SK-N-SH (cell line): Measurements from ENCODE around the gene LARGE1. TPM values are rescaled to one million over a fixed set of nuclear protein-coding genes. Genes with fewer than 3 reads are reported as not detected.

ENCODE experiments used
- CTCF ChIA-PET: fragments of 300-600, 350-600 bp; formaldehyde crosslinking; extraction: SDS; loops from one replicate; lab custom pipeline; 2021; lab: Yijun Ruan, JAX
- POLR2A ChIA-PET: fragments of 350-600 bp; sonication (Branson Sonifier 250); formaldehyde crosslinking; extraction: SDS; loops from one replicate; lab custom pipeline; 2020; ENCODE audit warnings: antibody characterized with exemption, inconsistent platforms; lab: Yijun Ruan, JAX
- DNase-seq: peaks from one replicate; pipeline ENCODE4 v3.0.0; 2012
- H2AFZ ChIP-seq: fragments of 200-600 bp; sonication (generic); 2 replicates; pipeline ENCODE4 v1.8.1; 2016; ENCODE audit warnings: antibody characterized with exemption, mild to moderate bottlenecking, low read depth
- H3F3A ChIP-seq: fragments of 200-600 bp; sonication (generic); replicated peaks from 2 replicates; pipeline ENCODE3; 2016; ENCODE audit warnings: antibody characterized with exemption, mild to moderate bottlenecking; ENCODE audit not compliant: insufficient read depth
- H3K27ac ChIP-seq, 2 experiments: fragments of 200-500 bp in 1 of 2; fragments of 200-600 bp in 1 of 2; sonication (Bioruptor generic) in 1 of 2; sonication (generic), shearing (Covaris generic) in 1 of 2; 2 replicates each; pipeline versions ENCODE4 v1.5.1 to v1.6.1; 2014 to 2016; ENCODE audit warnings: low read depth in 2 of 2, inconsistent platforms in 1 of 2, low read length in 1 of 2, mild to moderate bottlenecking in 1 of 2, mixed read lengths in 1 of 2
- H3K27me3 ChIP-seq: fragments of 200-600 bp; sonication (generic), shearing (Covaris generic); 2 replicates; pipeline ENCODE4 v1.6.1; 2016; ENCODE audit warnings: mixed run types; ENCODE audit not compliant: insufficient read depth
- H3K36me3 ChIP-seq, 2 experiments: fragments of 200-500 bp in 1 of 2; fragments of 200-600 bp in 1 of 2; sonication (Bioruptor generic) in 1 of 2; sonication (generic) in 1 of 2; replicated peaks in 1 of 2; 2 replicates each; pipeline versions ENCODE3 to v1.5.1; 2014 to 2016; ENCODE audit warnings: low read length in 1 of 2, mild to moderate bottlenecking in 1 of 2; ENCODE audit not compliant: insufficient read depth in 2 of 2, control insufficient read depth in 1 of 2
- H3K4me1 ChIP-seq, 2 experiments: fragments of 200-500 bp in 1 of 2; fragments of 200-600 bp in 1 of 2; sonication (Bioruptor generic) in 1 of 2; sonication (generic), shearing (Covaris generic) in 1 of 2; 2 replicates each; pipeline versions ENCODE4 v1.5.1 to v1.6.1; 2014 to 2016; ENCODE audit warnings: low read depth in 1 of 2, low read length in 1 of 2, mixed run types in 1 of 2; ENCODE audit not compliant: insufficient read depth in 2 of 2, control insufficient read depth in 1 of 2
- H3K4me2 ChIP-seq: fragments of 200-600 bp; sonication (generic), shearing (Covaris generic); 2 replicates; pipeline ENCODE4 v1.6.1; 2017; ENCODE audit warnings: mixed run types
- H3K4me3 ChIP-seq, 2 experiments: fragments of 200-500 bp in 1 of 2; fragments of 200-600 bp in 1 of 2; sonication (Bioruptor generic) in 1 of 2; sonication (generic), shearing (Covaris generic) in 1 of 2; 2 replicates each; pipeline versions ENCODE4 v1.5.1 to v1.8.1; 2014 to 2016; ENCODE audit warnings: low read depth in 2 of 2, inconsistent platforms in 1 of 2, low read length in 1 of 2, mild to moderate bottlenecking in 1 of 2, mixed read lengths in 1 of 2, moderate library complexity in 1 of 2
- H3K79me2 ChIP-seq: fragments of 200-600 bp; sonication (generic); 2 replicates; pipeline ENCODE4 v1.8.1; 2017; ENCODE audit warnings: mild to moderate bottlenecking; ENCODE audit not compliant: insufficient read depth
- H3K9ac ChIP-seq: fragments of 200-600 bp; sonication (generic); 2 replicates; pipeline ENCODE4 v1.6.1; 2017; ENCODE audit warnings: mixed run types
- H3K9me2 ChIP-seq: fragments of 200-600 bp; sonication (generic); 2 replicates; pipeline ENCODE4 v1.6.1; 2017; ENCODE audit warnings: mixed run types
- H3K9me3 ChIP-seq: fragments of 200-600 bp; sonication (generic); 2 replicates; pipeline ENCODE4 v1.6.1; 2017; ENCODE audit warnings: mixed run types, mild to moderate bottlenecking, moderate library complexity
- H4K20me1 ChIP-seq: fragments of 200-600 bp; sonication (generic); 2 replicates; pipeline ENCODE4 v1.6.1; 2017; ENCODE audit warnings: mild to moderate bottlenecking, mixed run types; ENCODE audit not compliant: insufficient read depth
- ELF1 ChIP-seq: IDR thresholded peaks from 2 replicates; pipeline ENCODE4 v1.4.0; 2012
- JUND ChIP-seq: IDR thresholded peaks from 2 replicates; pipeline ENCODE4 v1.4.0; 2012
- MXI1 ChIP-seq: IDR thresholded peaks from 2 replicates; pipeline ENCODE4 v1.6.1; 2012; ENCODE audit warnings: mild to moderate bottlenecking, low read depth, low read length, improper control_type of control experiment
- RAD21 ChIP-seq: IDR thresholded peaks from 2 replicates; pipeline ENCODE4 v1.6.1; 2012; ENCODE audit warnings: mild to moderate bottlenecking, low read length
- SMC3 ChIP-seq: IDR thresholded peaks from 2 replicates; pipeline ENCODE4 v1.6.1; 2012; ENCODE audit warnings: low read depth, low read length, improper control_type of control experiment
- TAF1 ChIP-seq: IDR thresholded peaks from 2 replicates; pipeline ENCODE4 v1.6.1; 2012; ENCODE audit warnings: low read depth, mild to moderate bottlenecking, low read length, moderate library complexity, borderline replicate concordance
- WGBS: methylation state at CpG from one replicate; pipeline ENCODE4 v1.1.6; 2017; ENCODE audit warnings: low lambda C conversion rate; 5-methylcytosine and 5-hydroxymethylcytosine counted together
- polyA plus RNA-seq, 3 experiments: library from polyadenylated mRNA; depleted of rRNA; stranded (reverse); fragments of >200 nt; gene quantifications; 2 replicates each; pipeline ENCODE4 v1.2.3, GENCODE V29; 2012
- TF ChIP-seq, protein P1 (sequence below): IDR thresholded peaks from 2 replicates; pipeline ENCODE4 v1.4.0; 2012; ENCODE audit warnings: low read depth, borderline replicate concordance
- TF ChIP-seq, protein P2 (sequence below): IDR thresholded peaks from 2 replicates; pipeline ENCODE4 v1.4.0; 2012; ENCODE audit warnings: low read depth, borderline replicate concordance
- TF ChIP-seq, protein P3 (sequence below): fragments of 150-350 bp; IDR thresholded peaks from 2 replicates; pipeline ENCODE4 v1.6.1; 2017; ENCODE audit warnings: antibody characterized with exemption, low read length, low read depth, borderline replicate concordance

Gene LARGE1
- polyA plus RNA-seq, 1 of the 3 experiments (the other 2 are of a cell fraction), result 1.1 TPM

DNA sequence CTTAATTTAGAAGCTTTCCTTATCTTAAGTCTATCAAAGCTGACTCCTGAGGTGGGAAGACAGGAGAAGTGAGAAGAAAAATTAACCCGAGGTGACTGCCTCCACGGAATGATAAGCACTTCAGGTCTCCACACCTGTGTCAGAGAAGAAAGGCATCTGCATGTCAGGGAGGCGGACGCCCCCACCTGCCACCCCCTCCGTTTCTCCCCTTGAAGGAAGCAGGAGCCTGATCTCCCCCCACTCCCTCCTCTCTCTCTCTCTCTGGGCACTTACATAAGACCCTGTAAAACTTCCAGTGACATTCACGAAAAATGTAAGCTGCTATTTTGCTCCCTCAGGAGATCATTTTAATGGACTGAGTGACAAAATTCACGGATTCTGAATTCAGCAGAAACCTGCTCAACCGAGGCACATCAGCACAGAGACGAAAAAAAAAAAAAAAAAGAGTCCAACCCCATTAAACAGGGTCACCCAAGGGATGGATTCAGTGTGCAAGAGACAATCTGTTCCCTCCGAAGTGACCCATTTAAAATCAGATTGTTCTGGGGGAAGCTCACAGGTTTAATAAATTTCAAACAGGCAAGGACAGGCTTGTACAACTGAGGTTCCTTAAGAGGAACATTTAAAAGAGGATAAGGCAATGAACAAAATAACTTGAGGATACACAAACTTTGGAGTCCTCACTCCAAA, 1.5 kb downstream of the LARGE1 start:
- POLR2A ChIA-PET, result interaction anchor here (0.7 kb wide), 1 partner anchor 65 kb away, joined by 3 read pairs; no protein-coding TSS in a partner anchor
- peaks cover 6% of the 10 kb centered on the region for H3F3A ChIP-seq
- TF ChIP-seq JUND (no peak), TAF1 (no peak)
- TF ChIP-seq, protein P1, sequence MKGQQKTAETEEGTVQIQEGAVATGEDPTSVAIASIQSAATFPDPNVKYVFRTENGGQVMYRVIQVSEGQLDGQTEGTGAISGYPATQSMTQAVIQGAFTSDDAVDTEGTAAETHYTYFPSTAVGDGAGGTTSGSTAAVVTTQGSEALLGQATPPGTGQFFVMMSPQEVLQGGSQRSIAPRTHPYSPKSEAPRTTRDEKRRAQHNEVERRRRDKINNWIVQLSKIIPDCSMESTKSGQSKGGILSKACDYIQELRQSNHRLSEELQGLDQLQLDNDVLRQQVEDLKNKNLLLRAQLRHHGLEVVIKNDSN, result no peak
- TF ChIP-seq, all 33 proteins: peak for 0
- no peak for DNase-seq
- H3K27me3 ChIP-seq, result no peaks in the 10 kb centered on the region; the same call in 1 of the 2 replicates
- no peak overlapping the region for H3K9ac ChIP-seq
- H3K4me1 ChIP-seq, result peaks cover 0 to 21% of the 10 kb centered on the region in 2 experiments; a peak in 2 of 4 replicates
- no peaks in the 10 kb centered on the region for H3K79me2 ChIP-seq
- no peaks in the 10 kb centered on the region for H3K36me3 ChIP-seq
- H3K4me3 ChIP-seq, result peak overlapping the region in 1 of 2 experiments; percentile 71; a peak in 1 of 4 replicates
- no peak overlapping the region for H3K27ac ChIP-seq
- CTCF ChIA-PET, result interaction anchor here (0.7 to 1.3 kb wide), 6 partner anchors 10 to 1730 kb away, joined by 3 to 5 read pairs (median 3); no protein-coding TSS in a partner anchor
- 73% methylated on average over 10 of the region's 10 CpGs for WGBS
- peak overlapping the region; percentile 97 for H3K4me2 ChIP-seq
- H2AFZ ChIP-seq, result no peak overlapping the region
- no peaks in the 10 kb centered on the region for H3K9me2 ChIP-seq
- 0 out of 2 replicates have a peak, but pooled peaks cover 9% of the 10 kb centered on the region for H4K20me1 ChIP-seq
- H3K9me3 ChIP-seq, result no peaks in the 10 kb centered on the region

DNA sequence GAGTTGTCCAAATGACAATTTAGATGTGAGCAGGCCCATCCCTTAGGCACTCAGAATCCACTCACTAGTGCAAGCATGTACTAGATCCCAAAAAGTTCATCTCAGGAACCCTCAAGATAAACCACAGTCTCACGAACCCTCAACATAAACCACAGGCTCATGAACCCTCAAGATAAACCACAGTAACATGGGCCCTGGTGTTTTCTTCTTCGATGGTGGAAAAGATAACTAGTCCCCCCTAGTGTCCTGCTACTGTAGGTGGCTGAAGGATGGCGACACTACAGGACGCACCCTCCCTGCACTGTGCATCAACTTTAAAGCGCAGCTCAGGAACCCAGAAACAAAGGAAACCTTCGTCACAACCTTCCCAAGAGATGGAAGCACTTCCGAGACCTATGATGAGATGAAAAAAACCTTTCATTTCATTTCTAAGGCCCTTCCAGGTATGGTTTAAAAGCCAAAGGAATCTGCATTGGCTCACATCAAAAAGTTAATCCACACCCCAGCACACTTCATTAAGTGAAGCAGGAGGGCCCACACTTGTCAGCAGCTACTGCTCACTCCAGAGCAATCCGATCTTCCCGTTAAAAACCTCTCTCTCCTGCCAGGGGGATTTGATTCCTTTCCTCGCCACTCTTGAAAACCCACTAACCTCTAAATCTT, 2.4 kb downstream of the LARGE1 start:
- TF ChIP-seq JUND (no peak), SMC3 (no peak; the same call in 1 of the 2 replicates), ELF1 (no peak), MXI1 (no peak), RAD21 (peak; percentile 57)
- TF ChIP-seq, protein P2, sequence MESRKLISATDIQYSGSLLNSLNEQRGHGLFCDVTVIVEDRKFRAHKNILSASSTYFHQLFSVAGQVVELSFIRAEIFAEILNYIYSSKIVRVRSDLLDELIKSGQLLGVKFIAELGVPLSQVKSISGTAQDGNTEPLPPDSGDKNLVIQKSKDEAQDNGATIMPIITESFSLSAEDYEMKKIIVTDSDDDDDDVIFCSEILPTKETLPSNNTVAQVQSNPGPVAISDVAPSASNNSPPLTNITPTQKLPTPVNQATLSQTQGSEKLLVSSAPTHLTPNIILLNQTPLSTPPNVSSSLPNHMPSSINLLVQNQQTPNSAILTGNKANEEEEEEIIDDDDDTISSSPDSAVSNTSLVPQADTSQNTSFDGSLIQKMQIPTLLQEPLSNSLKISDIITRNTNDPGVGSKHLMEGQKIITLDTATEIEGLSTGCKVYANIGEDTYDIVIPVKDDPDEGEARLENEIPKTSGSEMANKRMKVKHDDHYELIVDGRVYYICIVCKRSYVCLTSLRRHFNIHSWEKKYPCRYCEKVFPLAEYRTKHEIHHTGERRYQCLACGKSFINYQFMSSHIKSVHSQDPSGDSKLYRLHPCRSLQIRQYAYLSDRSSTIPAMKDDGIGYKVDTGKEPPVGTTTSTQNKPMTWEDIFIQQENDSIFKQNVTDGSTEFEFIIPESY, result no peak
- TF ChIP-seq, protein P3, sequence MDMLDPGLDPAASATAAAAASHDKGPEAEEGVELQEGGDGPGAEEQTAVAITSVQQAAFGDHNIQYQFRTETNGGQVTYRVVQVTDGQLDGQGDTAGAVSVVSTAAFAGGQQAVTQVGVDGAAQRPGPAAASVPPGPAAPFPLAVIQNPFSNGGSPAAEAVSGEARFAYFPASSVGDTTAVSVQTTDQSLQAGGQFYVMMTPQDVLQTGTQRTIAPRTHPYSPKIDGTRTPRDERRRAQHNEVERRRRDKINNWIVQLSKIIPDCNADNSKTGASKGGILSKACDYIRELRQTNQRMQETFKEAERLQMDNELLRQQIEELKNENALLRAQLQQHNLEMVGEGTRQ, result no peak
- TF ChIP-seq, all 33 proteins: peak for 1
- 78% methylated on average over 10 of the region's 10 CpGs for WGBS
- Histone ChIP-seq H3K9me2 (no peaks in the 10 kb centered on the region), H3K9me3 (no peaks in the 10 kb centered on the region), H3K27me3 (no peaks in the 10 kb centered on the region; the same call in 1 of the 2 replicates), H3F3A (peaks cover under 1% of the 10 kb centered on the region), H3K27ac (no peak overlapping the region), H3K36me3 (no peaks in the 10 kb centered on the region), H3K79me2 (no peaks in the 10 kb centered on the region), H2AFZ (no peak overlapping the region), H4K20me1 (0 out of 2 replicates have a peak, but pooled peaks cover 9% of the 10 kb centered on the region), H3K9ac (no peak overlapping the region), H3K4me1 (peaks cover 0 to 21% of the 10 kb centered on the region in 2 experiments; a peak in 2 of 4 replicates), H3K4me2 (no peak overlapping the region), H3K4me3 (no peak overlapping the region)
- POLR2A ChIA-PET, result no interaction called here
- DNase-seq, result peak; percentile 39
- CTCF ChIA-PET, result interaction anchor here (0.9 to 1.3 kb wide), 2 partner anchors 399 to 616 kb away, joined by 3 to 5 read pairs; no protein-coding TSS in a partner anchor
